Body of pancreas (tissue), 4 donors: ENCODE measurements around the gene SLC9A8. TPM values are rescaled to one million over a fixed set of nuclear protein-coding genes. Genes with fewer than 3 reads are reported as not detected.

Experiments
- ATAC-seq: fragments of 150-250 bp; one replicate; pipeline ENCODE4 v1.9.1; 2016
- DNase-seq, 4 donors: peaks; one replicate each; pipeline ENCODE4 v3.0.0-alpha.2; 2019
- H3K27ac ChIP-seq, 4 donors: fragments of 200-600 bp; sonication (generic); 1 replicate in 3 of 4; 2 replicates in 1 of 4; pipeline versions ENCODE4 v1.5.1 to v1.6.1; 2016 to 2019; ENCODE audit warnings: mild to moderate bottlenecking in 1 of 4, mixed read lengths in 1 of 4, moderate library complexity in 1 of 4
- H3K27me3 ChIP-seq, 2 donors: fragments of 200-600 bp; sonication (generic); one replicate each; pipeline ENCODE4 v1.6.0; 2016; ENCODE audit warnings: mild to moderate bottlenecking in 1 of 2
- H3K36me3 ChIP-seq, 2 donors: fragments of 200-600 bp; sonication (generic); replicated peaks in 1 of 2; 2 replicates each; pipeline ENCODE4 v1.5.1; 2016; ENCODE audit warnings: low read depth in 2 of 2; ENCODE audit not compliant: insufficient read depth in 1 of 2
- H3K4me1 ChIP-seq: fragments of 200-600 bp; sonication (generic); one replicate; pipeline ENCODE4 v1.6.0; 2016
- H3K4me3 ChIP-seq, 2 donors: fragments of 200-600 bp; sonication (generic); 1 replicate in 1 of 2; 2 replicates in 1 of 2; pipeline ENCODE4 v1.5.1; 2016 to 2019
- H3K9me3 ChIP-seq, 3 donors: fragments of 200-600 bp; sonication (generic); 1 replicate in 2 of 3; 2 replicates in 1 of 3; pipeline ENCODE4 v1.5.1; 2016
- POLR2A ChIP-seq, 3 donors: fragments of 450-650 bp; IDR thresholded peaks; one replicate each; pipeline ENCODE4 v1.6.1; 2016; ENCODE audit warnings: antibody characterized with exemption in 3 of 3, mild to moderate bottlenecking in 2 of 3
- WGBS, 2 donors: methylation state at CpG; one replicate each; pipeline ENCODE4 v1.1.5; 2017; 5-methylcytosine and 5-hydroxymethylcytosine counted together
- intact Hi-C: fragments of 100-400 bp; cut with DNase I; formaldehyde crosslinking; loops from one replicate; pipeline ENCODE4 v1.15.1; 2023
- total RNA-seq, 2 donors: library from RNA; depleted of rRNA; stranded (reverse); fragments of >200 nt; gene quantifications; one replicate each; pipeline ENCODE4 v1.1.0, GENCODE V29; 2016
- TF ChIP-seq, protein P1 (sequence below), 7 experiments: fragments of 450-650 bp in 4 of 7; fragments of 200-600 bp in 3 of 7; sonication (generic) in 3 of 7; IDR thresholded peaks; one replicate each; pipeline ENCODE4 v1.5.1; 2016 to 2019; ENCODE audit warnings: antibody characterized with exemption in 7 of 7

Gene SLC9A8
- total RNA-seq, 2 donors from 2014 or later = 5.9 to 11.2 TPM

DNA sequence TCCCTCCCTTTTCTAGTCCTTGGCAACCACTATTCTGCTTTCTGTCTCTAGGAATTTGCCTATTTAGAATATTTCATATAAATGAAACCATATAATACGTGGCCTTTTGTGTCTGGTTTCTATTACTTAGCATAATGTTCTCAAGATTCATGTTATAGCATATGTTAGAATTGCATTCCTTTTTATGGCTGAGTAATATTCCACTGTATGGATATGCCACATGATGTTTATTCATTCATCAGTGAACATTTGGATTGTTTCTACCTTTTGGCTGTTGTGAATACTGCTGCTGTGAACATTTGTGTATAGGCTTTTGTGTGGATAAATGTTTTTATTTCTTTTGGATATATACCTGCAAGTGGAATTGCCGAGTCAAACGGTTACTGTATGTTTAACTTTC is 7.1 kb downstream of the SLC9A8 start:
- DNase-seq (no peak), ATAC-seq (no peak)
- Histone ChIP-seq H3K27ac (no peak overlapping the region), H3K4me1 (peaks cover 13% of the 10 kb centered on the region), H3K9me3 (no peaks in the 10 kb centered on the region), H3K4me3 (no peak overlapping the region), H3K36me3 (peaks cover 0 to 4% of the 10 kb centered on the region in 2 donors), H3K27me3 (no peaks in the 10 kb centered on the region)
- WGBS, 2 donors = 92 to 96% methylated on average over 3 of the region's 3 CpGs
- TF ChIP-seq, protein P1, sequence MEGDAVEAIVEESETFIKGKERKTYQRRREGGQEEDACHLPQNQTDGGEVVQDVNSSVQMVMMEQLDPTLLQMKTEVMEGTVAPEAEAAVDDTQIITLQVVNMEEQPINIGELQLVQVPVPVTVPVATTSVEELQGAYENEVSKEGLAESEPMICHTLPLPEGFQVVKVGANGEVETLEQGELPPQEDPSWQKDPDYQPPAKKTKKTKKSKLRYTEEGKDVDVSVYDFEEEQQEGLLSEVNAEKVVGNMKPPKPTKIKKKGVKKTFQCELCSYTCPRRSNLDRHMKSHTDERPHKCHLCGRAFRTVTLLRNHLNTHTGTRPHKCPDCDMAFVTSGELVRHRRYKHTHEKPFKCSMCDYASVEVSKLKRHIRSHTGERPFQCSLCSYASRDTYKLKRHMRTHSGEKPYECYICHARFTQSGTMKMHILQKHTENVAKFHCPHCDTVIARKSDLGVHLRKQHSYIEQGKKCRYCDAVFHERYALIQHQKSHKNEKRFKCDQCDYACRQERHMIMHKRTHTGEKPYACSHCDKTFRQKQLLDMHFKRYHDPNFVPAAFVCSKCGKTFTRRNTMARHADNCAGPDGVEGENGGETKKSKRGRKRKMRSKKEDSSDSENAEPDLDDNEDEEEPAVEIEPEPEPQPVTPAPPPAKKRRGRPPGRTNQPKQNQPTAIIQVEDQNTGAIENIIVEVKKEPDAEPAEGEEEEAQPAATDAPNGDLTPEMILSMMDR (IDR thresholded peaks at IDR 0.05) = no peak
- no peak for TF ChIP-seq POLR2A (IDR thresholded peaks at IDR 0.05)
- intact Hi-C loops = no loop called here

DNA sequence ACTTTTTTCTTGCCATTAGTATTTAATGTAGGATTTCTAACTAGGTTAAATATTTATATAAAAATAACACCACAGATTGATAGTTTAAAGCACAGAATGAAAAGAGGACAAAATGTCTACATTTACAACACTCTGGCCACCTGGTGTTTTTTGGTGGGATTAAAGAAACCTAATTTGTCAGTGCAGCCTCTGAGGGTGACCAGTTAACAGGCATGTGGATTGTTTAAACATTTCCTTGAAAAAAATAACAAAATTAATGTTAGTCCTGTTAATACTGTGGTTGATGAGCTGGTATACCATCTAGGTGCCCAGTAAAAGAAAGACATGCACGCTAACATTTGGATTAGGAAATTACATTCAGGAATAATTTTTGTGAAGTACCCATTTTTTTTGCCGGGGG is 8.8 kb downstream of the SLC9A8 start:
- Histone ChIP-seq H3K36me3 (peaks cover 0 to 4% of the 10 kb centered on the region in 2 donors), H3K27ac (no peak overlapping the region), H3K27me3 (no peaks in the 10 kb centered on the region), H3K9me3 (no peaks in the 10 kb centered on the region), H3K4me3 (no peak overlapping the region), H3K4me1 (peaks cover 13% of the 10 kb centered on the region)
- WGBS, 2 donors = 92 to 94% methylated on average over 2 of the region's 2 CpGs
- TF ChIP-seq POLR2A (IDR thresholded peaks at IDR 0.05) = no peak
- TF ChIP-seq, protein P1 (IDR thresholded peaks at IDR 0.05) = no peak
- intact Hi-C loops = no loop called here
- DNase-seq = no peak
- no peak for ATAC-seq

DNA sequence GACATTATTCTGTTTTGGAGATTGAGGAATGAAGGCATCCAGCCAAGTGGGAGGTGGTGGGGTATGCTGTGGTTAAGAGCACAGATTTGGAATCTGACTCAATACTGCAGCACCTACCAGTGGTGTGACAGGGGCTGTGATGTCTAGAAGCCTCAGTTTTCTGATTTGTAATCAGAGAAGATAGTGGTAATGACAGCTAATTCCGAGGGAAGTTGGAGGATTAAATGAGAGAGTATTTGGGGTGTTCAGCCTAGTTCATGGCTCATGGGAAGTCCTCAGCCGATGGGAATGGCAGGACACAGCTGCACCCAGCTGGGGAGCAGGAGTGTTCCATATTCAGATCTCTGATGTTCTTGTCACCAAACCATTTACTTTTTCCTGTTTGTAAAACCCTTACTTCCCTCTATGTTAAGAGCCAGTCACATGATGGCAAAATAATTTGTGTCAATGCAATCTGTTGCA is 9.3 kb downstream of the SLC9A8 start:
- 49 to 55% methylated on average over 2 of the region's 2 CpGs for WGBS, 2 donors
- H3K27ac ChIP-seq = no peak overlapping the region
- H3K27me3 ChIP-seq = no peaks in the 10 kb centered on the region
- no peak for ATAC-seq
- intact Hi-C loops = no loop called here
- H3K4me3 ChIP-seq = no peak overlapping the region
- peak in 1 of 4 donors; percentile 29 for DNase-seq
- H3K4me1 ChIP-seq = peaks cover 13% of the 10 kb centered on the region
- no peak for TF ChIP-seq POLR2A (IDR thresholded peaks at IDR 0.05)
- TF ChIP-seq, protein P1 (IDR thresholded peaks at IDR 0.05) = peak in 3 of 7 experiments; percentile 11 to 29 (median 15)
- H3K9me3 ChIP-seq = no peaks in the 10 kb centered on the region
- H3K36me3 ChIP-seq = peaks cover 0 to 4% of the 10 kb centered on the region in 2 donors

DNA sequence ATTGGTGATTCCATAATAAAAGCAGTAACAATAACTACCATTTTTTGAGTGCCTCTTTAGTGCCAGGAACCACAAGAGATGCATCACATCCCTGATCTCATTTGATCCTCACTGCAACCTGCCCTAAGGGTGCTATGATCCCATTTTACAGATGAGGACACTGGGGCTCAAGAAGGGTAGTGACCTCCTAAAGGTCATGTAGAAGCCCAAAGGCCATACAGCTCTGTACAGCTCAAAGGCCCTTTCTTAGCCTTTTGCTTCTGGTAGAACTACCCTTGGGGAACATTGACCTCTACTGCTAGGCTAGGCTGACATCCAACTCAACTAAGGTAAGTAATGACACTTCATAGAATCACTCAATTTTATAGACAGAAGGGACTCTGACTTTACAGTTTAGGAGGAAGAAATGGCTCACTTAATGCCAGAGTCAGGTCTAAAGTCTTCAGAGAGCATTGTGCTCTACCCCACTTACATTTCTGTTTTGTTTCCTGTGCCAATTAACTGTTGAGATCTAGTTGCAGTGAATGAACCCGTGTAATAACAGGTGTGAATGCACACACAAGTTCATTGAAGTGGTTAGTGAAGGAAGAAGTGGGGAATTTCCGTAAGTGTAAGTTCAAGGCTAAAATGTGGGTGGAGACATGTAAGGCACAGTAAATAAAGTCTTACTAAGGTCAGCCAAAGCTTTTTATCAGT is 10.7 kb downstream of the SLC9A8 start:
- DNase-seq (no peak), ATAC-seq (no peak)
- peaks cover 0 to 4% of the 10 kb centered on the region in 2 donors for H3K36me3 ChIP-seq
- no peak overlapping the region for H3K4me3 ChIP-seq
- intact Hi-C loops = no loop called here
- H3K27me3 ChIP-seq = no peaks in the 10 kb centered on the region
- peak overlapping the region in 3 of 4 donors; percentile 14 to 33 (median 22) for H3K27ac ChIP-seq
- H3K9me3 ChIP-seq = no peaks in the 10 kb centered on the region
- peaks cover 13% of the 10 kb centered on the region for H3K4me1 ChIP-seq
- 15 to 18% methylated on average over 2 of the region's 2 CpGs for WGBS, 2 donors
- TF ChIP-seq, protein P1 (IDR thresholded peaks at IDR 0.05) = no peak
- no peak for TF ChIP-seq POLR2A (IDR thresholded peaks at IDR 0.05)

DNA sequence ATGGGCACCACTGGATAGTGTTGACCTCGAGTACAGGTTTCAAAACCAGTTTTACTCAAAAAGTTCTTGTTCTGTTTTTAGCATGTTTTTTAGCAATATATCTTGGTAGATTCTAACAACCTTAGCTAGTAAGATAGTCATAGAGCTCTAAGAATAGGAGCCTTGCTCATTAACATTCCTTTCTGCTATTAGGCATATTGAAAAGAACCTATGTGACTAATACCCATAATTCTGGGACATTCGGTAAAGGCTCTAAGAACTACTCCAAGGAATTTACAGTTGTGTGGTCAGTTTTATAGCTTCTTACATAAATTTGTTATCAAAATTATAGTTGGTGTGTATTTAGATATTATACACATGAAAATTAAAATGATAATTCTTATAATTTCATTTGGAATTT is 11.6 kb downstream of the SLC9A8 start:
- ATAC-seq (no peak), DNase-seq (no peak)
- 85 to 87% methylated on average over 2 of the region's 2 CpGs for WGBS, 2 donors
- Histone ChIP-seq H3K4me1 (peaks cover 13% of the 10 kb centered on the region), H3K27me3 (no peaks in the 10 kb centered on the region), H3K9me3 (no peaks in the 10 kb centered on the region), H3K27ac (no peak overlapping the region), H3K4me3 (no peak overlapping the region), H3K36me3 (peaks cover 0 to 6% of the 10 kb centered on the region in 2 donors)
- TF ChIP-seq POLR2A (IDR thresholded peaks at IDR 0.05) = no peak
- TF ChIP-seq, protein P1 (IDR thresholded peaks at IDR 0.05) = no peak
- intact Hi-C loops = no loop called here
